Measurements from ENCODE around the gene FOXF1. TPM values are rescaled to one million over a fixed set of nuclear protein-coding genes. Genes with fewer than 3 reads are reported as not detected.

Gene FOXF1
- total and polyA plus RNA-seq, 2 donors from 2014 or later: 0.57 to 0.67 TPM

GRCh38 chr16:86563469-86564345, 53.4 kb downstream of the FOXF1 start:
- Histone ChIP-seq H3K27ac (ENCODE audit: low read depth in 2 of 2, low read length in 2 of 2) (peak overlapping the region in 1 of 2 donors; percentile 76), H3K36me3 (ENCODE audit: control insufficient read depth in 2 of 3, insufficient read depth in 3 of 3, low read length in 3 of 3) (no peaks in the 10 kb centered on the region), H3K27me3 (ENCODE audit: control insufficient read depth, insufficient read depth, low read length) (peaks cover 6% of the 10 kb centered on the region), H3K4me3 (ENCODE audit: low read length in 3 of 3) (peak overlapping the region; percentile 40 to 42 (median 42)), H3K9me3 (ENCODE audit: control insufficient read depth in 2 of 3, insufficient read depth in 1 of 3, low read length in 3 of 3) (no peaks in the 10 kb centered on the region), H3K9ac (ENCODE audit: low read length in 3 of 3) (peak overlapping the region in 1 of 3 donors; percentile 45), H3K4me1 (ENCODE audit: control insufficient read depth in 2 of 3, insufficient read depth in 2 of 3, low read depth in 1 of 3, low read length in 3 of 3) (peaks cover 0 to 5% (median 0%) of the 10 kb centered on the region in 3 donors)
- intact Hi-C loops (cut with DNase I): loop anchor here (10.0 kb wide), 1 partner anchor 721 kb away; no protein-coding TSS in a partner anchor
- FAIRE-seq: peak; percentile 76
- TF ChIP-seq CTCF (IDR thresholded peaks at IDR 0.05; ENCODE audit: borderline replicate concordance, extremely low read depth, insufficient read depth): peak; percentile 99
- peak; percentile 93 to 96 (median 95) for DNase-seq

Other genes with a start within 250 kb of the FOXF1 start
- gene MTHFSD, start 44.7 kb downstream of the FOXF1 start, total RNA-seq: 26.2 TPM
- 11.3 TPM for gene MTHFSD, start 44.7 kb downstream of the FOXF1 start, polyA plus RNA-seq (ENCODE audit: insufficient read depth, low read depth, low replicate concordance)
- 6.3 TPM for gene FOXC2, start 56.3 kb downstream of the FOXF1 start, total RNA-seq
- gene FOXC2, start 56.3 kb downstream of the FOXF1 start, polyA plus RNA-seq (ENCODE audit: insufficient read depth, low read depth, low replicate concordance): 3.8 TPM
- 2.0 TPM for gene FOXL1, start 68.0 kb downstream of the FOXF1 start, total RNA-seq
- 0.52 TPM for gene FOXL1, start 68.0 kb downstream of the FOXF1 start, polyA plus RNA-seq (ENCODE audit: insufficient read depth, low read depth, low replicate concordance)

Data from kidney (tissue), 14 donors.